Skin of body (tissue), 2 donors: ENCODE data around the gene NTF3. TPM values are rescaled to one million over a fixed set of nuclear protein-coding genes. Genes with fewer than 3 reads are reported as not detected.
"Not testable (repeated sequence)": the region's sequence is repeated elsewhere in the genome, so short reads cannot be mapped to it uniquely, and the experiment has no call there.

ENCODE experiments used
- DNase-seq: peaks from one replicate; lab custom pipeline; 2025; lab: John Stamatoyannopoulos, UW
- total RNA-seq: library from RNA; depleted of rRNA; stranded (reverse); fragments of >200 nt; gene quantifications from one replicate; pipeline ENCODE4 v1.2.3, GENCODE V29; 2014

Gene NTF3
- total RNA-seq, 1 donor from 2014 or later = 4.7 TPM

DNA sequence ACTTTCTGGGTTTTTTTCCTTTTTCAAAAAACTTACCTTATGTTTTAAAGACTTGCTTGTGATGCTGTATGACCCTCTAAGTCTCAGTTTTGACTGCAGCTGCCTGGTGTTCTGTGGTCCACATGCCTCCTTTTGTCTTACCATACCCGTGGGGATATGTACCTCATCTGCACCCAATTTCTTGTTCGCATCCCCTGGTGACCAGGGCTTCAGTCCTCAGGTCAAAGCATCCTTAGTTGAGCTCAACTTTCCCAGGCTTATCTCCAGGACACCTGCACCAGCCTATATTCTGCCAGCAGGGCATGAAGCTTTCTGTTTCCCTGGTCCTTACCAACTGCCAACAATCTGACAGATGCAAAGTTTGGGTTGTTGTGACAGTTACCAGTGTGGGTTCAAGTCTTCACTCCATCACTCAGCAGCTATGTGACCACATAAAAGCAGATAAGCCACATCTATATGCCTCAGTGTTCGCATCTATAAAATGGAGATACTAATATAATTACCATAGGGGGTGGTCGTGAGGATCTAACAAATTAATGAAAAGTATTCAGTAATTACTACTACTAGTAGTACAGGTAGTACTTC is 94.0 kb downstream of the NTF3 start:
- no peak for DNase-seq

DNA sequence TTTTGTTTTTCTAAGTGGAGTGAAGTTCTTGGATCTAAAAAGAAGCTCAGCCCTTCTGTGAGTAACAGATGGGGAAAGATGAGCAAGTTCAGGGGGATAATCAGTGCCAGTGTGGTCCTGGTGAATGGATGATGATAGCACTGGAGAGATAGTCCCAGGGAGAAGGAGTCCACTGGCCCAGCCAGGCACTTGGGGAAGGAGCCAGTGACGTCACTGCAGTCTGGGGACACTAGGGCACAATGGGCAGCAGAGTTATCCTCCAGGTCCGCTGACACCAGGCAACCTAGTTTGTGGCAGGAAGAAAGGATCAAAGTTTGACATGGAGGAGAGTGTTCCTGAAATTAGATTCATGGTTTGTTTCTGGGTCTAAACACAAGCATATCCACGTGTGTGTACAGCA is 101.5 kb downstream of the NTF3 start:
- no peak for DNase-seq

GRCh38 chr12:5534426-5535199 is 102.7 kb downstream of the NTF3 start:
- DNase-seq = no peak

- no peak for DNase-seq
Measured at GRCh38 chr12:5535541-5535940, 103.6 kb downstream of the NTF3 start.

DNA sequence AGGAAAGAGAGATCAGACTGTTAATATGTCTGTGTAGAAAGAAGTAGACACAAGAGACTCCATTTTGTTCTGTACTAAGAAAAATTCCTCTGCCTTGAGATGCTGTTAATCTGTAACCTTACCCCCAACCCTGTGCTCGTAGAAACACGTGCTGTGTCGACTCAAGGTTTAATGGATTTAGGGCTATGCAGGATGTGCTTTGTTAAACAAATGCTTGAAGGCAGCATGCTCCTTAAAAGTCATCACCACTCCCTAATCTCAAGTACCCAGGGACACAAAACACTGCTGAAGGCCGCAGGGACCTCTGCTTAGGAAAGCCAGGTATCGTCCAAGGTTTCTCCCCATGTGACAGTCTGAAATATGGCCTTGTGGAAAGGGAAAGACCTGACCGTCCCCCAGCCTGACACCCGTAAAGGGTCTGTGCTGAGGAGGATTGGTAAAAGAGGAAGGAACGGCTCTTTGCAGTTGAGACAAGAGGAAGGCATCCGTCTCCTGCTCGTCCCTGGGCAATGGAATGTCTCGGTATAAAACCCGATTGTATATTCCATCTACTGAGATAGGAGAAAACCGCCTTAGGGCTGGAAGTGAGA is 105.2 kb downstream of the NTF3 start:
- DNase-seq = not testable (repeated sequence)

DNA sequence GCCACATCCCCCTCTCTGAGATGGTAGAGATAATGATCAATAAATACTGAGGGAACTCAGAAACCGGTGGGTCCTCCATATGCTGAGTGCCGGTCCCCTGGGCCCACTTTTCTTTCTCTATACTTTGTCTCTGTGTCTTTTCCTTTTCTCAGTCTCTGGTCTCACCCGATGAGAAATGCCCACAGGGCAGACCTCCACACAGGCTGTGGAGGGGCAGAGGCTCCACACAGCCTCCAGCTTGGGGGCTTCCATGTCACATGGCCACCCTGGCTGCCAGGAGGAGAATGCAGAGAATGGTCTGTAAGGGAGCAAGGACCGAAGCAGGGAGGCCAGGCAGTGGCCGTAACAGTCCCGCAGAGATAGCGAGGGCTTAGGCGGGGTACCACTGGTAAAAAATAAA is 105.9 kb downstream of the NTF3 start:
- no peak for DNase-seq
